OCI-LY1 (cell line): Measurements from ENCODE around the gene BAHD1.

Experiments used
- H2AFZ ChIP-seq: fragments of 200-600 bp; sonication (generic), shearing (Covaris generic); 2 replicates; pipeline ENCODE4 v1.6.0; 2014; ENCODE audit warnings: antibody characterized with exemption, mild to moderate bottlenecking, low read length
- H3F3A ChIP-seq: fragments of 200-600 bp; sonication (generic), shearing (Covaris generic); 2 replicates; pipeline ENCODE4 v1.6.0; 2014; ENCODE audit warnings: mild to moderate bottlenecking, antibody characterized with exemption, low read length, moderate library complexity; ENCODE audit not compliant: insufficient read depth
- H3K27ac ChIP-seq: fragments of 200-600 bp; sonication (generic); 2 replicates; pipeline ENCODE4 v1.5.1; 2014; ENCODE audit warnings: low read length, mixed run types, mild to moderate bottlenecking, low read depth; ENCODE audit not compliant: poor library complexity, severe bottlenecking
- H3K27me3 ChIP-seq: fragments of 200-600 bp; sonication (generic); 2 replicates; pipeline ENCODE4 v1.6.0; 2014; ENCODE audit warnings: antibody characterized with exemption, mild to moderate bottlenecking, low read length, moderate library complexity; ENCODE audit not compliant: insufficient read depth
- H3K36me3 ChIP-seq: fragments of 200-600 bp; sonication (generic); 2 replicates; pipeline ENCODE4 v1.6.1; 2014; ENCODE audit warnings: mild to moderate bottlenecking, antibody characterized with exemption, low read length, moderate library complexity, mixed read lengths; ENCODE audit not compliant: insufficient read depth
- H3K4me1 ChIP-seq: fragments of 200-600 bp; sonication (generic); 2 replicates; pipeline ENCODE4 v1.5.1; 2014; ENCODE audit warnings: mild to moderate bottlenecking, low read length, moderate library complexity; ENCODE audit not compliant: insufficient read depth, severe bottlenecking
- H3K4me2 ChIP-seq: fragments of 200-600 bp; sonication (generic), shearing (Covaris generic); 2 replicates; pipeline ENCODE4 v1.6.1; 2014; ENCODE audit warnings: low read length
- H3K4me3 ChIP-seq: fragments of 200-600 bp; sonication (generic); 2 replicates; pipeline ENCODE4 v1.5.1; 2014; ENCODE audit warnings: low read length, low read depth, mild to moderate bottlenecking, mixed read lengths; ENCODE audit not compliant: poor library complexity, severe bottlenecking
- H3K79me2 ChIP-seq: fragments of 200-600 bp; shearing (Covaris generic); 2 replicates; pipeline ENCODE4 v1.6.1; 2016; ENCODE audit warnings: mixed run types, low read length, mixed read lengths; ENCODE audit not compliant: insufficient read depth
- H3K9ac ChIP-seq: fragments of 200-600 bp; sonication (generic), shearing (Covaris generic); 2 replicates; pipeline ENCODE4 v1.6.1; 2014; ENCODE audit warnings: mild to moderate bottlenecking, low read length, mixed read lengths
- H3K9me2 ChIP-seq: fragments of 200-600 bp; sonication (generic), shearing (Covaris generic); 2 replicates; pipeline ENCODE4 v1.6.1; 2014; ENCODE audit warnings: low read depth, mild to moderate bottlenecking, low read length, mixed read lengths
- H3K9me3 ChIP-seq: fragments of 200-600 bp; shearing (Covaris generic); 2 replicates; pipeline ENCODE4 v1.6.1; 2014; ENCODE audit warnings: low read length, mixed read lengths
- H4K20me1 ChIP-seq: fragments of 200-600 bp; sonication (generic), shearing (Covaris generic); 2 replicates; pipeline ENCODE4 v1.6.0; 2016; ENCODE audit warnings: mild to moderate bottlenecking, low read length; ENCODE audit not compliant: insufficient read depth
- CTCF ChIP-seq: fragments of 200-600 bp; sonication (generic), shearing (Covaris generic); IDR thresholded peaks from 2 replicates; pipeline ENCODE4 v1.5.1; 2017; ENCODE audit warnings: mild to moderate bottlenecking, antibody characterized with exemption, low read length, moderate library complexity, mixed read lengths
- EZH2 ChIP-seq: fragments of 200-600 bp; sonication (generic), shearing (Covaris generic); IDR thresholded peaks from 2 replicates; pipeline ENCODE4 v1.8.0; 2017; ENCODE audit warnings: borderline replicate concordance, mixed run types, mild to moderate bottlenecking, antibody characterized with exemption, low read length, moderate library complexity, mixed read lengths

BAHD1 gene

GRCh38 chr15:40498418-40498817 is 57.7 kb downstream of the BAHD1 start:
- Histone ChIP-seq H3K9me3 (no peaks in the 10 kb centered on the region), H3F3A (no peaks in the 10 kb centered on the region), H3K9ac (no peak overlapping the region), H3K27ac (no peak overlapping the region), H3K9me2 (no peaks in the 10 kb centered on the region), H4K20me1 (no peaks in the 10 kb centered on the region), H3K79me2 (no peaks in the 10 kb centered on the region), H2AFZ (no peak overlapping the region), H3K36me3 (no peaks in the 10 kb centered on the region), H3K27me3 (peaks cover 5% of the 10 kb centered on the region; the same call in 1 of the 2 replicates), H3K4me3 (no peak overlapping the region), H3K4me2 (no peak overlapping the region), H3K4me1 (no peaks in the 10 kb centered on the region)
- TF ChIP-seq CTCF (no peak), EZH2 (no peak)

- Histone ChIP-seq H3K36me3 (no peaks in the 10 kb centered on the region), H3K9me2 (no peaks in the 10 kb centered on the region), H3K4me1 (no peaks in the 10 kb centered on the region), H3K4me3 (no peak overlapping the region), H3K9me3 (no peaks in the 10 kb centered on the region), H3K27me3 (peaks cover 5% of the 10 kb centered on the region; the same call in 1 of the 2 replicates), H3K9ac (no peak overlapping the region), H4K20me1 (no peaks in the 10 kb centered on the region), H3K79me2 (no peaks in the 10 kb centered on the region), H3K4me2 (no peak overlapping the region), H3K27ac (no peak overlapping the region), H3F3A (no peaks in the 10 kb centered on the region), H2AFZ (no peak overlapping the region)
- TF ChIP-seq EZH2 (no peak), CTCF (no peak)
These were observed 58.1 kb downstream of the BAHD1 start for GRCh38 chr15:40498891-40499290.

GRCh38 chr15:40499931-40500330 is 59.2 kb downstream of the BAHD1 start:
- no peaks in the 10 kb centered on the region for H3K9me2 ChIP-seq
- H2AFZ ChIP-seq = no peak overlapping the region
- no peak overlapping the region for H3K4me2 ChIP-seq
- no peak overlapping the region for H3K9ac ChIP-seq
- H3K36me3 ChIP-seq = no peaks in the 10 kb centered on the region
- no peaks in the 10 kb centered on the region for H3K4me1 ChIP-seq
- H3K4me3 ChIP-seq = no peak overlapping the region
- no peak for TF ChIP-seq CTCF
- TF ChIP-seq EZH2 = no peak
- H3K27me3 ChIP-seq = no peaks in the 10 kb centered on the region
- no peaks in the 10 kb centered on the region for H3K79me2 ChIP-seq
- H3F3A ChIP-seq = no peaks in the 10 kb centered on the region
- H4K20me1 ChIP-seq = no peaks in the 10 kb centered on the region
- no peak overlapping the region for H3K27ac ChIP-seq
- no peaks in the 10 kb centered on the region for H3K9me3 ChIP-seq
